Esophagus squamous epithelium (tissue), 4 donors: ENCODE data around the gene ARHGDIB.

Experiments used
- POLR2A ChIP-seq, 4 donors: fragments of 450-650 bp; IDR thresholded peaks; one replicate each; pipeline ENCODE4 v1.6.1; 2017; ENCODE audit warnings: antibody characterized with exemption in 4 of 4, mild to moderate bottlenecking in 4 of 4, moderate library complexity in 3 of 4
- TF ChIP-seq, protein P1 (sequence below), 6 experiments: fragments of 450-650 bp in 4 of 6; fragments of 200-600 bp in 2 of 6; sonication (generic) in 2 of 6; IDR thresholded peaks; one replicate each; pipeline ENCODE4 v1.5.1; 2016 to 2019; ENCODE audit warnings: antibody characterized with exemption in 6 of 6, mild to moderate bottlenecking in 4 of 6, moderate library complexity in 4 of 6

DNA sequence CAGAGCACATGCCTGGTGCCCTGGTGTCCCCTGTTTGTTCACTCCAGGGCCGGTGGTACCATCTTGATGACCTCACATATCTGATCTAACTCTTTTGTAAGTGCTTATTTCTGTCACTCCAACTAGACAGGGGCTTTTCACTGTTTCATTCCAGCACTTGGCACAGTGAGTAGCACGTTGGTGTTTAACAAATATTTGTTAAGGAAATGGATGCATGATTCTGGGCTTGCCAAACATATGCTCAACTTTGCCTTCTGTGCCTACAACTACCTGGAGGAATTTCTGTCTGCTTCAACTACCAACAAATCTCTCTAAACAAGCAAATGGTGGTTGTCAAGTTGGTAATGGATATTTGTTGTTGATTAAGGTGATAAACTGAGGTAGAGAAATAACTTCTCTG lies 43.0 kb upstream of the ARHGDIB start:
- TF ChIP-seq, protein P1, sequence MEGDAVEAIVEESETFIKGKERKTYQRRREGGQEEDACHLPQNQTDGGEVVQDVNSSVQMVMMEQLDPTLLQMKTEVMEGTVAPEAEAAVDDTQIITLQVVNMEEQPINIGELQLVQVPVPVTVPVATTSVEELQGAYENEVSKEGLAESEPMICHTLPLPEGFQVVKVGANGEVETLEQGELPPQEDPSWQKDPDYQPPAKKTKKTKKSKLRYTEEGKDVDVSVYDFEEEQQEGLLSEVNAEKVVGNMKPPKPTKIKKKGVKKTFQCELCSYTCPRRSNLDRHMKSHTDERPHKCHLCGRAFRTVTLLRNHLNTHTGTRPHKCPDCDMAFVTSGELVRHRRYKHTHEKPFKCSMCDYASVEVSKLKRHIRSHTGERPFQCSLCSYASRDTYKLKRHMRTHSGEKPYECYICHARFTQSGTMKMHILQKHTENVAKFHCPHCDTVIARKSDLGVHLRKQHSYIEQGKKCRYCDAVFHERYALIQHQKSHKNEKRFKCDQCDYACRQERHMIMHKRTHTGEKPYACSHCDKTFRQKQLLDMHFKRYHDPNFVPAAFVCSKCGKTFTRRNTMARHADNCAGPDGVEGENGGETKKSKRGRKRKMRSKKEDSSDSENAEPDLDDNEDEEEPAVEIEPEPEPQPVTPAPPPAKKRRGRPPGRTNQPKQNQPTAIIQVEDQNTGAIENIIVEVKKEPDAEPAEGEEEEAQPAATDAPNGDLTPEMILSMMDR (IDR thresholded peaks at IDR 0.05) = no peak
- no peak for TF ChIP-seq POLR2A (IDR thresholded peaks at IDR 0.05)
